AG09309 (cell line): Measurements from ENCODE around the gene ARTN.

Experiments used
- DNase-seq: peaks from one replicate; pipeline ENCODE4 v3.0.0-alpha.2; 2010; ENCODE audit warnings: low read depth
- H3K4me3 ChIP-seq: 2 replicates; pipeline ENCODE4 v1.5.1; 2011; ENCODE audit warnings: mild to moderate bottlenecking, low read depth, low read length, moderate library complexity; ENCODE audit not compliant: control insufficient read depth
- CTCF ChIP-seq: IDR thresholded peaks from 2 replicates; pipeline ENCODE4 v1.5.1; 2011; ENCODE audit warnings: mild to moderate bottlenecking, low read depth, low read length, inconsistent platforms; ENCODE audit not compliant: insufficient read depth, control insufficient read depth; ENCODE audit errors: missing control alignments

ARTN gene

GRCh38 chr1:43986712-43987111 is 53.1 kb downstream of the ARTN start:
- H3K4me3 ChIP-seq = no peak overlapping the region
- no peak for TF ChIP-seq CTCF
- no peak for DNase-seq
